Suprapubic skin (tissue), 4 donors: ENCODE results near the gene MYO16. TPM values are rescaled to one million over a fixed set of nuclear protein-coding genes. Genes with fewer than 3 reads are reported as not detected.

Source experiments
- DNase-seq, 2 donors: peaks; one replicate each; pipeline ENCODE4 v3.0.0-alpha.2; 2019; ENCODE audit warnings: low spot score in 2 of 2
- H3K27ac ChIP-seq: fragments of 200-600 bp; sonication (generic); one replicate; pipeline ENCODE4 v1.5.1; 2019
- H3K27me3 ChIP-seq: fragments of 200-600 bp; sonication (generic); one replicate; pipeline ENCODE4 v1.5.1; 2019
- H3K36me3 ChIP-seq: fragments of 200-600 bp; sonication (generic); one replicate; pipeline ENCODE4 v1.5.1; 2019
- H3K4me1 ChIP-seq: fragments of 200-600 bp; sonication (generic); one replicate; pipeline ENCODE4 v1.5.1; 2019
- H3K4me3 ChIP-seq: fragments of 200-600 bp; sonication (generic); one replicate; pipeline ENCODE4 v1.5.1; 2019; ENCODE audit warnings: mild to moderate bottlenecking
- H3K9me3 ChIP-seq: fragments of 200-600 bp; sonication (generic); one replicate; pipeline ENCODE4 v1.5.1; 2019
- CTCF ChIP-seq, 2 donors: fragments of 200-600 bp in 1 of 2; fragments of 450-650 bp in 1 of 2; sonication (generic) in 1 of 2; IDR thresholded peaks; one replicate each; pipeline ENCODE4 v1.5.1; 2016 to 2019; ENCODE audit warnings: antibody characterized with exemption in 2 of 2, mild to moderate bottlenecking in 1 of 2, moderate library complexity in 1 of 2
- EP300 ChIP-seq: sonication (generic); formaldehyde crosslinking; IDR thresholded peaks from one replicate; pipeline ENCODE4 v1.6.1; 2017; ENCODE audit warnings: antibody characterized with exemption
- POLR2A ChIP-seq, 2 donors: fragments of 450-650 bp; IDR thresholded peaks; one replicate each; pipeline ENCODE4 v1.6.1; 2017; ENCODE audit warnings: antibody characterized with exemption in 2 of 2, mild to moderate bottlenecking in 2 of 2, moderate library complexity in 2 of 2
- POLR2AphosphoS5 ChIP-seq, 3 donors: sonication (generic); formaldehyde crosslinking; IDR thresholded peaks; one replicate each; pipeline ENCODE4 v1.6.1; 2017; ENCODE audit warnings: antibody characterized with exemption in 3 of 3
- WGBS: methylation state at CpG from one replicate; pipeline ENCODE4 v1.1.5; 2018; 5-methylcytosine and 5-hydroxymethylcytosine counted together
- total RNA-seq, 4 donors: library from RNA; depleted of rRNA; stranded (reverse); fragments of >200 nt; gene quantifications; one replicate each; pipeline ENCODE4 v1.1.0, GENCODE V29; 2016

The MYO16 gene
- total RNA-seq, 4 donors from 2014 or later = 0.08 to 0.98 (median 0.25) TPM

DNA sequence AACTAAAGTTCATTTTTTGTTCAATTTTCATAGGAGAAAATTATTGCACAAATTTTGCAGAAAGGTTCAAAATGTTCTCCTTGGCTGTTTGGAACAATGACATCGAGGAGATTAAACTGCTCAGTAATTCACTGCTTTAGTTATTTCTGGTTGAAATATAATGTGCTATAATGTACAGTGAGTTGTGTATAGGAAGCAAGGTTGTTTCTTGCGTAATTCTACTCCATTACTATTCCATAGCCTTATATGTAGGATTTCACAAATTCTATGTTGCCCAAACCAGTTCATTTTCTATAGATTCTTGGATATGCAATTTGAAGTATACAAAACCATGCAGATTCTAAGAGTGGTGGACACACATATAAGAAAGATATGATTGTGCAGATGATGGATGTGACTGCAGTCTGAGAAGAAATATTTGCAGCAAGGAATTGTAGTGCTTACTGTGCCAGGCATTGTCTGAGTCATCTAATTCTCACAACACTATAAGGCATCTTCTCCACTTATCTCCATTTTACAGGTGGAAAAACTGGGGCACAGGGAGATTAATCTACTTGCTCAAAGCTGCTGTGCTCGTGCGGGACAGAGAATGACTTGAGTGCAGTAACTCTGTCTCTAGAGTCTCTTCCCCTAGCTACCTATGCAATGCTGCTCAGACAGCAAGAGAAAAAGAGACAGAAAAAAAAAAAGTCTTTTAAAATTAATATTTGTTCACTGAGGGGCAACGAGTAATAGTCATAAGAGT, 515.5 kb downstream of the MYO16 start:
- Histone ChIP-seq H3K4me1 (peaks cover 23% of the 10 kb centered on the region), H3K4me3 (no peak overlapping the region), H3K36me3 (no peaks in the 10 kb centered on the region), H3K27me3 (peaks cover 32% of the 10 kb centered on the region), H3K9me3 (no peaks in the 10 kb centered on the region), H3K27ac (no peak overlapping the region)
- DNase-seq = no peak
- WGBS = 65% methylated on average over 5 of the region's 5 CpGs
- no peak for TF ChIP-seq CTCF (IDR thresholded peaks at IDR 0.05)
- TF ChIP-seq POLR2AphosphoS5 (IDR thresholded peaks at IDR 0.05) = no peak
- no peak for TF ChIP-seq EP300
- no peak for TF ChIP-seq POLR2A (IDR thresholded peaks at IDR 0.05)

DNA sequence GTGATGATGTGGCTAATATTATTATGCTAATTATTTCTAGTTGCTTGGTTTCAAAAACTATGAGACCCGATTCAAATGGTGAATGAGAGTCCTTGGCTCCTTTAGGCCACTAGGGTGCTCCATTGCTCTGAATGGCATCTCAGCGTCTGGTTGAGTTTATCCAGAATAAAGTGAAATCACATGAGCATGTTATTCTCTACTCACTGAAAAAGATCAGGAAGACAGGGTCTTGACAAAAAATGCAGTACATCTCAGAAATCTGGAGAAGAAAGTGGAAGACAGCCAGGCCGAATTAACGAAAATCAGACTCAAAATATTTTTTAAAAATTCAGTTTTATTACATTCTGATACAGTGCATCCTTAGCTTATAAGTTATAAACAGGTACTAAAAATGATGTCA, 516.2 kb downstream of the MYO16 start:
- Histone ChIP-seq H3K27ac (no peak overlapping the region), H3K27me3 (peaks cover 25% of the 10 kb centered on the region), H3K4me1 (peaks cover 19% of the 10 kb centered on the region), H3K36me3 (no peaks in the 10 kb centered on the region), H3K4me3 (no peak overlapping the region), H3K9me3 (no peaks in the 10 kb centered on the region)
- TF ChIP-seq CTCF (IDR thresholded peaks at IDR 0.05) = peak; percentile 59 to 60
- no peak for TF ChIP-seq EP300
- DNase-seq = no peak
- WGBS = 8% methylated on average over 4 of the region's 4 CpGs

DNA sequence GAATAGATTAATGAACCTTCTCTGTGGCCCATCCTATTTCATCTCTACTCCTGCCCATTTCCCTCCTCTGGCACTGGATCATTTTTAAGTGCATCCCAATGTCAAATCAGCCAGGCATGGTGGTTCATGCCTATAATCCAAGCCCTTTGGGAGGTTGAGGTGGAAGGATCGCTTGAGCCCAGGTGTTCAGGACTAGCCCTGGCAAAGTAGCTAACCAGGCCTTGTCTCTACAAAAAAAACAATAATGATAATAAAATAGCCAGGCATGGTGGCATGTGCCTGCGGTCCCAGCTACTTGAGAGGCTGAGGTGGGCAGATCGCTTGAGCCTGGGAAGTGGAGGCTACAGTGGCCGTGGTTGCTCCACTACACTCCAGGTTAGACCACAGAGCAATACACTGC, 517.0 kb downstream of the MYO16 start:
- no peak for DNase-seq
- Histone ChIP-seq H3K36me3 (no peaks in the 10 kb centered on the region), H3K27ac (no peak overlapping the region), H3K27me3 (peaks cover 17% of the 10 kb centered on the region), H3K4me1 (peaks cover 20% of the 10 kb centered on the region), H3K4me3 (no peak overlapping the region), H3K9me3 (no peaks in the 10 kb centered on the region)
- 95% methylated on average over 4 of the region's 4 CpGs for WGBS
- TF ChIP-seq POLR2A (IDR thresholded peaks at IDR 0.05) (no peak), EP300 (no peak), POLR2AphosphoS5 (IDR thresholded peaks at IDR 0.05) (no peak), CTCF (IDR thresholded peaks at IDR 0.05) (no peak)

GRCh38 chr13:109146912-109147647, 517.7 kb downstream of the MYO16 start:
- TF ChIP-seq POLR2AphosphoS5 (IDR thresholded peaks at IDR 0.05) (no peak), CTCF (IDR thresholded peaks at IDR 0.05) (no peak), POLR2A (IDR thresholded peaks at IDR 0.05) (no peak), EP300 (no peak)
- 48% methylated on average over 11 of the region's 11 CpGs for WGBS
- Histone ChIP-seq H3K27ac (no peak overlapping the region), H3K9me3 (no peaks in the 10 kb centered on the region), H3K4me1 (peaks cover 25% of the 10 kb centered on the region), H3K27me3 (peaks cover 14% of the 10 kb centered on the region), H3K4me3 (no peak overlapping the region), H3K36me3 (no peaks in the 10 kb centered on the region)
- DNase-seq = no peak

DNA sequence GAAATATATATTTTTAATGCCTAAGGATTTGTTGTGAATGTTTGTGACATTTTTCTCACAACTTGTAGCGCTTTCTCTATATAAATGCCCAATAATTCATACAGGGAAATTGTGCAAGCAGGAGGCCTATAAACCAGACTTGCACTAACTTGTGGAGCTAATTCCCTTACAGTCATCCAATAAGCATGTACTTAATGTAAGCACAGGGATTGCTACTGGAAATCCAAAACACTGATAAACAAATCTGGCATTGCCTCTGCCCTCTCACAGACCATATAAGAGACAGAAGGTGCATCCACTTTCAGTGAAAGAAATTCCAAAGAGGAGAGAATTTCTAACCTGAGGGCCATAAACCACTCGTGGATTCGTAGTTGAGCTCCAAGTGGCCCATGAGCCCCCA, 518.8 kb downstream of the MYO16 start:
- H3K9me3 ChIP-seq = no peaks in the 10 kb centered on the region
- no peak overlapping the region for H3K4me3 ChIP-seq
- WGBS = 63% methylated on average over 3 of the region's 3 CpGs
- no peak for DNase-seq
- H3K27ac ChIP-seq = peak overlapping the region; percentile 18
- H3K4me1 ChIP-seq = peaks cover 25% of the 10 kb centered on the region
- no peaks in the 10 kb centered on the region for H3K36me3 ChIP-seq
- TF ChIP-seq POLR2A (IDR thresholded peaks at IDR 0.05) = no peak
- no peak for TF ChIP-seq EP300
- TF ChIP-seq CTCF (IDR thresholded peaks at IDR 0.05) = no peak
- TF ChIP-seq POLR2AphosphoS5 (IDR thresholded peaks at IDR 0.05) = no peak
- H3K27me3 ChIP-seq = peaks cover 8% of the 10 kb centered on the region
